HEK293 (cell line): ENCODE results near the gene CYP4F22.

Experiments used
- CTCF ChIA-PET: fragments of 350-600 bp; formaldehyde crosslinking; extraction: SDS; loops from one replicate; lab custom pipeline; 2021; ENCODE audit warnings: antibody characterized with exemption; lab: Yijun Ruan, JAX
- POLR2A ChIA-PET: fragments of 300-600 bp; formaldehyde crosslinking; extraction: SDS; loops from one replicate; lab custom pipeline; 2020; ENCODE audit warnings: antibody characterized with exemption, inconsistent platforms; lab: Yijun Ruan, JAX
- H3K27ac ChIP-seq: fragments of 200-500 bp; sonication (Bioruptor generic); 2 replicates; pipeline ENCODE4 v1.5.1; 2014; ENCODE audit warnings: low read depth, low read length, control low read depth, inconsistent platforms; ENCODE audit errors: extremely low read depth
- H3K36me3 ChIP-seq, 2 experiments: fragments of 200-500 bp in 1 of 2; sonication (Bioruptor generic) in 1 of 2; 1 replicate in 1 of 2; 2 replicates in 1 of 2; pipeline ENCODE4 v1.5.1; 2014 to 2017; ENCODE audit warnings: inconsistent platforms in 2 of 2, low read length in 2 of 2; ENCODE audit not compliant: control insufficient read depth in 2 of 2, insufficient read depth in 1 of 2
- H3K4me1 ChIP-seq: fragments of 200-500 bp; sonication (Bioruptor generic); 2 replicates; pipeline ENCODE4 v1.5.1; 2014; ENCODE audit warnings: mild to moderate bottlenecking, low read length, inconsistent platforms; ENCODE audit not compliant: control insufficient read depth, insufficient read depth
- H3K4me3 ChIP-seq: 2 replicates; pipeline ENCODE4 v1.5.1; 2011; ENCODE audit warnings: low read depth, mild to moderate bottlenecking, control low read depth, low read length, moderate library complexity
- H3K9me3 ChIP-seq: fragments of 200-500 bp; sonication (Bioruptor generic); 2 replicates; pipeline ENCODE4 v1.5.1; 2014; ENCODE audit warnings: low read depth, low read length, inconsistent platforms; ENCODE audit not compliant: control insufficient read depth, insufficient read depth
- CTCF ChIP-seq: fragments of 450-650 bp; formaldehyde crosslinking; IDR thresholded peaks from 2 replicates; pipeline ENCODE4 v1.5.1; 2016; ENCODE audit warnings: missing biosample characterization, missing genetic modification characterization
- GFI1B ChIP-seq: fragments of 450-650 bp; formaldehyde crosslinking; IDR thresholded peaks from 2 replicates; pipeline ENCODE4 v1.5.1; 2016; ENCODE audit warnings: missing biosample characterization, missing genetic modification characterization
- GLI4 ChIP-seq: fragments of 450-650 bp; formaldehyde crosslinking; IDR thresholded peaks from 2 replicates; pipeline ENCODE4 v1.5.1; 2016; ENCODE audit warnings: missing biosample characterization, missing genetic modification characterization
- MEIS1 ChIP-seq: sonication (generic); formaldehyde crosslinking; IDR thresholded peaks from 2 replicates; pipeline ENCODE4 v1.8.1; 2022; ENCODE audit warnings: missing genetic modification reagents, mild to moderate bottlenecking, borderline replicate concordance
- SP2 ChIP-seq: fragments of 450-650 bp; formaldehyde crosslinking; IDR thresholded peaks from 2 replicates; pipeline ENCODE4 v1.5.1; 2016; ENCODE audit warnings: missing biosample characterization, missing genetic modification characterization
- ZBTB10 ChIP-seq: fragments of 450-650 bp; formaldehyde crosslinking; IDR thresholded peaks from 2 replicates; pipeline ENCODE4 v1.5.1; 2016; ENCODE audit warnings: missing biosample characterization, missing genetic modification characterization
- ZFP37 ChIP-seq: fragments of 450-650 bp; formaldehyde crosslinking; IDR thresholded peaks from 2 replicates; pipeline ENCODE4 v1.5.1; 2016; ENCODE audit warnings: missing biosample characterization, missing genetic modification characterization
- ZFP69B ChIP-seq: fragments of 450-650 bp; formaldehyde crosslinking; IDR thresholded peaks from 2 replicates; pipeline ENCODE4 v1.5.1; 2016; ENCODE audit warnings: missing biosample characterization, missing genetic modification characterization
- ZNF132 ChIP-seq: fragments of 450-650 bp; formaldehyde crosslinking; IDR thresholded peaks from 2 replicates; pipeline ENCODE4 v1.5.1; 2017; ENCODE audit warnings: missing biosample characterization, missing genetic modification characterization, borderline replicate concordance
- ZNF501 ChIP-seq: fragments of 450-650 bp; formaldehyde crosslinking; IDR thresholded peaks from 2 replicates; pipeline ENCODE4 v1.5.1; 2016; ENCODE audit warnings: missing biosample characterization, missing genetic modification characterization
- ZNF626 ChIP-seq: fragments of 450-650 bp; sonication (Bioruptor Pico); formaldehyde crosslinking; IDR thresholded peaks from 2 replicates; pipeline ENCODE4 v1.5.1; 2018; ENCODE audit warnings: missing biosample characterization, missing genetic modification characterization, inconsistent platforms
- ZNF645 ChIP-seq: fragments of 450-650 bp; formaldehyde crosslinking; IDR thresholded peaks from 2 replicates; pipeline ENCODE4; 2016; ENCODE audit warnings: missing biosample characterization, missing genetic modification characterization
- ZNF660 ChIP-seq: fragments of 450-650 bp; IDR thresholded peaks from 2 replicates; pipeline ENCODE4 v1.5.1; 2018; ENCODE audit warnings: missing biosample characterization, mild to moderate bottlenecking, missing genetic modification characterization
- ZSCAN23 ChIP-seq: fragments of 450-650 bp; formaldehyde crosslinking; IDR thresholded peaks from 2 replicates; pipeline ENCODE4 v1.5.1; 2016; ENCODE audit warnings: missing biosample characterization, missing genetic modification characterization
- TF ChIP-seq, protein P1 (sequence below): fragments of 450-650 bp; formaldehyde crosslinking; IDR thresholded peaks from 2 replicates; pipeline ENCODE4 v1.5.0; 2017; ENCODE audit warnings: missing biosample characterization, missing genetic modification characterization, borderline replicate concordance
- TF ChIP-seq, protein P2 (sequence below): IDR thresholded peaks from 2 replicates; pipeline ENCODE4 v1.6.1; 2011; ENCODE audit warnings: mild to moderate bottlenecking, low read depth, low read length, borderline replicate concordance
- TF ChIP-seq, protein P3 (sequence below): fragments of 450-650 bp; formaldehyde crosslinking; IDR thresholded peaks from 2 replicates; pipeline ENCODE4 v1.5.1; 2016; ENCODE audit warnings: missing biosample characterization, missing genetic modification characterization
- TF ChIP-seq, protein P4 (sequence below): fragments of 450-650 bp; formaldehyde crosslinking; IDR thresholded peaks from 2 replicates; pipeline ENCODE4 v1.5.1; 2016; ENCODE audit warnings: missing biosample characterization, missing genetic modification characterization

The CYP4F22 gene

DNA sequence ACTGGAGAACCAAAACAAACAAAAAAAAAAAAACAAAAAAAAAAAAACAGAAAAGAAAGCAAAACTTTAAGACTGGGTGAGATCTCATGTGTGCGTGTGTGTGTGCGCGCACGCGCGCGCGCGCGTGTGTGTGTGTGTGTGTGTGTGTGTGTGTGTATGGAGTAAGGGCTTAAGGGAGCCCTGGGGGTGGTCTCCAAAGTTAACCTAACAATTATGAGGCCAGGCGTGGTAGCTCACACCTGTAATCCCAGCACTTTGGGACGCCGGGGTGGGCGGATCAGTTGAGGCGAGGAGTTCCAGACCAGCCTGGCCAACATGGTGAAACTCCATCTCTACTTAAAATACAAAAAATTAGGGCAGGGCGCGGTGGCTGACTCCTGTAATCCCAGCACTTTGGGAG, 46.7 kb downstream of the CYP4F22 start (continued):
- TF ChIP-seq, protein P1, sequence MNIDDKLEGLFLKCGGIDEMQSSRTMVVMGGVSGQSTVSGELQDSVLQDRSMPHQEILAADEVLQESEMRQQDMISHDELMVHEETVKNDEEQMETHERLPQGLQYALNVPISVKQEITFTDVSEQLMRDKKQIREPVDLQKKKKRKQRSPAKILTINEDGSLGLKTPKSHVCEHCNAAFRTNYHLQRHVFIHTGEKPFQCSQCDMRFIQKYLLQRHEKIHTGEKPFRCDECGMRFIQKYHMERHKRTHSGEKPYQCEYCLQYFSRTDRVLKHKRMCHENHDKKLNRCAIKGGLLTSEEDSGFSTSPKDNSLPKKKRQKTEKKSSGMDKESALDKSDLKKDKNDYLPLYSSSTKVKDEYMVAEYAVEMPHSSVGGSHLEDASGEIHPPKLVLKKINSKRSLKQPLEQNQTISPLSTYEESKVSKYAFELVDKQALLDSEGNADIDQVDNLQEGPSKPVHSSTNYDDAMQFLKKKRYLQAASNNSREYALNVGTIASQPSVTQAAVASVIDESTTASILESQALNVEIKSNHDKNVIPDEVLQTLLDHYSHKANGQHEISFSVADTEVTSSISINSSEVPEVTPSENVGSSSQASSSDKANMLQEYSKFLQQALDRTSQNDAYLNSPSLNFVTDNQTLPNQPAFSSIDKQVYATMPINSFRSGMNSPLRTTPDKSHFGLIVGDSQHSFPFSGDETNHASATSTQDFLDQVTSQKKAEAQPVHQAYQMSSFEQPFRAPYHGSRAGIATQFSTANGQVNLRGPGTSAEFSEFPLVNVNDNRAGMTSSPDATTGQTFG (tag by site-specific recombination), result no peak
- TF ChIP-seq ZNF132 (tag by site-specific recombination) (no peak), ZNF501 (tag by site-specific recombination) (no peak), MEIS1 (CRISPR knock-in tag) (no peak), ZNF660 (tag by site-specific recombination) (no peak), ZBTB10 (tag by site-specific recombination) (no peak)
- TF ChIP-seq, protein P2, sequence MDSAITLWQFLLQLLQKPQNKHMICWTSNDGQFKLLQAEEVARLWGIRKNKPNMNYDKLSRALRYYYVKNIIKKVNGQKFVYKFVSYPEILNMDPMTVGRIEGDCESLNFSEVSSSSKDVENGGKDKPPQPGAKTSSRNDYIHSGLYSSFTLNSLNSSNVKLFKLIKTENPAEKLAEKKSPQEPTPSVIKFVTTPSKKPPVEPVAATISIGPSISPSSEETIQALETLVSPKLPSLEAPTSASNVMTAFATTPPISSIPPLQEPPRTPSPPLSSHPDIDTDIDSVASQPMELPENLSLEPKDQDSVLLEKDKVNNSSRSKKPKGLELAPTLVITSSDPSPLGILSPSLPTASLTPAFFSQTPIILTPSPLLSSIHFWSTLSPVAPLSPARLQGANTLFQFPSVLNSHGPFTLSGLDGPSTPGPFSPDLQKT, result no peak
- TF ChIP-seq, all 188 proteins: peak for 0

- Histone ChIP-seq H3K9me3 (no peaks in the 10 kb centered on the region), H3K27ac (no peak overlapping the region), H3K4me3 (peak overlapping the region; percentile 20), H3K36me3 (no peaks in the 10 kb centered on the region), H3K4me1 (peaks cover 2% of the 10 kb centered on the region; the same call in 1 of the 2 replicates)
- CTCF ChIA-PET, result interaction anchor here (0.6 to 2.0 kb wide), 36 partner anchors 9 to 654 kb away, joined by 3 to 27 read pairs (median 3); partner anchors contain the start of gene AKAP8L
- POLR2A ChIA-PET, result interaction anchor here (0.5 to 1.4 kb wide), 4 partner anchors 123 to 177 kb away, joined by 3 to 17 read pairs (median 7); partner anchors contain the start of genes AKAP8 and AKAP8L
- TF ChIP-seq GLI4 (no peak), ZNF645 (no peak), ZSCAN23 (tag by site-specific recombination) (no peak), ZFP37 (tag by site-specific recombination) (peak; percentile 46; the same call in 1 of the 2 replicates), ZFP69B (tag by site-specific recombination) (peak; percentile 84), SP2 (tag by site-specific recombination) (peak; percentile 83), CTCF (tag by site-specific recombination) (peak; percentile 84), ZNF626 (no peak), GFI1B (0 out of 2 replicates have a peak, but pooled peaks have one; percentile 5)
- TF ChIP-seq, protein P3, sequence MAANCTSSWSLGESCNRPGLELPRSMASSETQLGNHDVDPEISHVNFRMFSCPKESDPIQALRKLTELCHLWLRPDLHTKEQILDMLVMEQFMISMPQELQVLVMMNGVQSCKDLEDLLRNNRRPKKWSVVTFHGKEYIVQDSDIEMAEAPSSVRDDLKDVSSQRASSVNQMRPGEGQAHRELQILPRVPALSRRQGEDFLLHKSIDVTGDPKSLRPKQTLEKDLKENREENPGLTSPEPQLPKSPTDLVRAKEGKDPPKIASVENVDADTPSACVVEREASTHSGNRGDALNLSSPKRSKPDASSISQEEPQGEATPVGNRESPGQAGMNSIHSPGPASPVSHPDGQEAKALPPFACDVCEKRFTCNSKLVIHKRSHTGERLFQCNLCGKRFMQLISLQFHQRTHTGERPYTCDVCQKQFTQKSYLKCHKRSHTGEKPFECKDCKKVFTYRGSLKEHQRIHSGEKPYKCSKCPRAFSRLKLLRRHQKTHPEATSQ, result 0 out of 2 replicates have a peak, but pooled peaks have one; percentile 59
- TF ChIP-seq, protein P4, sequence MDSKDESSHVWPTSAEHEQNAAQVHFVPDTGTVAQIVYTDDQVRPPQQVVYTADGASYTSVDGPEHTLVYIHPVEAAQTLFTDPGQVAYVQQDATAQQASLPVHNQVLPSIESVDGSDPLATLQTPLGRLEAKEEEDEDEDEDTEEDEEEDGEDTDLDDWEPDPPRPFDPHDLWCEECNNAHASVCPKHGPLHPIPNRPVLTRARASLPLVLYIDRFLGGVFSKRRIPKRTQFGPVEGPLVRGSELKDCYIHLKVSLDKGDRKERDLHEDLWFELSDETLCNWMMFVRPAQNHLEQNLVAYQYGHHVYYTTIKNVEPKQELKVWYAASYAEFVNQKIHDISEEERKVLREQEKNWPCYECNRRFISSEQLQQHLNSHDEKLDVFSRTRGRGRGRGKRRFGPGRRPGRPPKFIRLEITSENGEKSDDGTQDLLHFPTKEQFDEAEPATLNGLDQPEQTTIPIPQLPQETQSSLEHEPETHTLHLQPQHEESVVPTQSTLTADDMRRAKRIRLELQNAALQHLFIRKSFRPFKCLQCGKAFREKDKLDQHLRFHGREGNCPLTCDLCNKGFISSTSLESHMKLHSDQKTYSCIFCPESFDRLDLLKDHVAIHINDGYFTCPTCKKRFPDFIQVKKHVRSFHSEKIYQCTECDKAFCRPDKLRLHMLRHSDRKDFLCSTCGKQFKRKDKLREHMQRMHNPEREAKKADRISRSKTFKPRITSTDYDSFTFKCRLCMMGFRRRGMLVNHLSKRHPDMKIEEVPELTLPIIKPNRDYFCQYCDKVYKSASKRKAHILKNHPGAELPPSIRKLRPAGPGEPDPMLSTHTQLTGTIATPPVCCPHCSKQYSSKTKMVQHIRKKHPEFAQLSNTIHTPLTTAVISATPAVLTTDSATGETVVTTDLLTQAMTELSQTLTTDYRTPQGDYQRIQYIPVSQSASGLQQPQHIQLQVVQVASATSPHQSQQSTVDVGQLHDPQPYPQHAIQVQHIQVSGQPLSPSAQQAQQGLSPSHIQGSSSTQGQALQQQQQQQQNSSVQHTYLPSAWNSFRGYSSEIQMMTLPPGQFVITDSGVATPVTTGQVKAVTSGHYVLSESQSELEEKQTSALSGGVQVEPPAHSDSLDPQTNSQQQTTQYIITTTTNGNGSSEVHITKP, result peak; percentile 16; the same call in 1 of the 2 replicates
These were observed 47.7 kb downstream of the CYP4F22 start for GRCh38 chr19:15555759-15556633.
